Naive B cell (primary cell): Measurements from ENCODE around the gene ATG4C. TPM values are rescaled to one million over a fixed set of nuclear protein-coding genes. Genes with fewer than 3 reads are reported as not detected.
"Not testable (repeated sequence)": the region's sequence is repeated elsewhere in the genome, so short reads cannot be mapped to it uniquely, and the experiment has no call there.

ENCODE experiments used
- ATAC-seq, 2 donors: fragments of 150-1000 bp; cut with Tn5 transposase; 2 replicates each; pipeline ENCODE4 v1.10.0; 2021; ENCODE audit warnings: low read depth in 2 of 2, mild to moderate bottlenecking in 2 of 2, moderate library complexity in 2 of 2
- DNase-seq: peaks from one replicate; pipeline ENCODE4 v3.0.0; 2022
- H3K27ac Mint-ChIP-seq, 6 donors: one replicate each; pipeline ENCODE4 v1.8.0; 2020 to 2022; ENCODE audit warnings: mild to moderate bottlenecking in 6 of 6, mixed read lengths in 6 of 6, moderate library complexity in 5 of 6, inconsistent platforms in 2 of 6
- H3K27me3 Mint-ChIP-seq, 3 donors: one replicate each; pipeline ENCODE4 v1.8.0; 2021 to 2022; ENCODE audit warnings: mixed read lengths in 3 of 3, mild to moderate bottlenecking in 1 of 3
- H3K36me3 Mint-ChIP-seq, 2 donors: one replicate each; pipeline ENCODE4 v1.8.0; 2020 to 2022; ENCODE audit warnings: mixed read lengths in 2 of 2, inconsistent platforms in 1 of 2, mild to moderate bottlenecking in 1 of 2
- H3K4me1 Mint-ChIP-seq, 3 donors: one replicate each; pipeline ENCODE4 v1.8.0; 2020 to 2022; ENCODE audit warnings: mixed read lengths in 3 of 3, inconsistent platforms in 1 of 3, mild to moderate bottlenecking in 1 of 3, moderate library complexity in 1 of 3
- H3K4me3 Mint-ChIP-seq, 8 donors: one replicate each; pipeline ENCODE4 v1.8.0; 2020 to 2022; ENCODE audit warnings: mild to moderate bottlenecking in 8 of 8, mixed read lengths in 8 of 8, moderate library complexity in 8 of 8, inconsistent platforms in 2 of 8
- H3K9me3 Mint-ChIP-seq, 7 donors: one replicate each; pipeline ENCODE4 v1.8.0; 2020 to 2022; ENCODE audit warnings: mixed read lengths in 7 of 7, mild to moderate bottlenecking in 5 of 7, inconsistent platforms in 2 of 7, moderate library complexity in 1 of 7
- polyA plus RNA-seq, 6 donors: library from polyadenylated mRNA; unstranded; fragments of 300-500 nt; fragmentation: Illumina TruSeq; gene quantifications; one replicate each; pipeline ENCODE4 v1.2.3, GENCODE V29; 2021; ENCODE audit warnings: low read depth in 6 of 6

ATG4C gene, protein sequence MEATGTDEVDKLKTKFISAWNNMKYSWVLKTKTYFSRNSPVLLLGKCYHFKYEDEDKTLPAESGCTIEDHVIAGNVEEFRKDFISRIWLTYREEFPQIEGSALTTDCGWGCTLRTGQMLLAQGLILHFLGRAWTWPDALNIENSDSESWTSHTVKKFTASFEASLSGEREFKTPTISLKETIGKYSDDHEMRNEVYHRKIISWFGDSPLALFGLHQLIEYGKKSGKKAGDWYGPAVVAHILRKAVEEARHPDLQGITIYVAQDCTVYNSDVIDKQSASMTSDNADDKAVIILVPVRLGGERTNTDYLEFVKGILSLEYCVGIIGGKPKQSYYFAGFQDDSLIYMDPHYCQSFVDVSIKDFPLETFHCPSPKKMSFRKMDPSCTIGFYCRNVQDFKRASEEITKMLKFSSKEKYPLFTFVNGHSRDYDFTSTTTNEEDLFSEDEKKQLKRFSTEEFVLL
- polyA plus RNA-seq, result 10 to 100 TPM; 28.9 to 63.5 (median 38.2) TPM

DNA sequence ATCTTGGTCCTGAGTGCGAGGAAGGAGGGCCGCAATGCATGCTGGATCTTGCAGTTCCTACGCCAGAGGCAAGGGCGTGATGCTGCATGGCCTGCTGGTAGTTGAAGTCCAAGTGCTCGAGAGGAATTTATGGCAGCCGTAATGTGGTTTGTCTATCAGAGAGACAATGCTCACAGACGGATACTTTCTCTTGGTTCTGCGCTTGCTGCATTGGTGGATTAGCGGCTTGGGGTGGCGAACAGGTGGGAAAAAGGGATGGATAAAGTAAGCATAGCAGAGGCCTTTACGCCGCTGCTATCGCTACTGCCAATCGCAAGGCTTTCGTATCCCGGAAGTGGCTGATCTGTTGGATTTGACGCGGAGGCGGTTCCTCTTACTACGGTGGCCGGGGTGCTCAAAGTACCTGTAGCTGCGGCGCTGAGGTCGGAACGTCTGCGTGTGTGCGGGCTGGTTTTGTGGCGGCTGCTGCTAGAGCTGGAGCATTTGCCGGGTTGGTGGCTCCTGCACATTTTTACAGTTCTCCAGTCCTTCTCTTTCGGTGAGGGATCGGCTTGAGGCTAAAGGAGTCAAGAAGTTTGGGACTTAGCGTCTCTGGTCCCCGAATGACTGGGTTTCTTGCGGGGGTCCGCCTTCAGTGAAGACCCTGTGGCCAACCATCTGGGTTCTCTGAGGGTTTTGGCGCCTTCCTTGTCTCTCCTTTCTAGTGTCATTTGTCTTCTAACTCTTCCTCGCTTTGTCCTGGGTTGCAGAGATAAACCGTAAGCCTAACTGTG lies at the start of gene ATG4C:
Gene ATG4C (plus strand): TSS at position 397 of the 773 bp plus-strand sequence. CDS start 19,655 bp downstream, outside the sequence.
- no peaks in the 10 kb centered on the region for H3K27me3 Mint-ChIP-seq
- ATAC-seq, result peak; percentile 92 to 95
- DNase-seq, result peak; percentile 95
- H3K27ac Mint-ChIP-seq, result no peak within 1 kb of the TSS
- H3K9me3 Mint-ChIP-seq, result no peaks in the 10 kb centered on the region
- H3K4me3 Mint-ChIP-seq, result peak within 1 kb of the TSS in 1 of 8 donors; percentile 85
- no peaks in the 10 kb centered on the region for H3K36me3 Mint-ChIP-seq
- H3K4me1 Mint-ChIP-seq, result peaks cover 10 to 24% (median 23%) of the 10 kb centered on the region in 3 donors

DNA sequence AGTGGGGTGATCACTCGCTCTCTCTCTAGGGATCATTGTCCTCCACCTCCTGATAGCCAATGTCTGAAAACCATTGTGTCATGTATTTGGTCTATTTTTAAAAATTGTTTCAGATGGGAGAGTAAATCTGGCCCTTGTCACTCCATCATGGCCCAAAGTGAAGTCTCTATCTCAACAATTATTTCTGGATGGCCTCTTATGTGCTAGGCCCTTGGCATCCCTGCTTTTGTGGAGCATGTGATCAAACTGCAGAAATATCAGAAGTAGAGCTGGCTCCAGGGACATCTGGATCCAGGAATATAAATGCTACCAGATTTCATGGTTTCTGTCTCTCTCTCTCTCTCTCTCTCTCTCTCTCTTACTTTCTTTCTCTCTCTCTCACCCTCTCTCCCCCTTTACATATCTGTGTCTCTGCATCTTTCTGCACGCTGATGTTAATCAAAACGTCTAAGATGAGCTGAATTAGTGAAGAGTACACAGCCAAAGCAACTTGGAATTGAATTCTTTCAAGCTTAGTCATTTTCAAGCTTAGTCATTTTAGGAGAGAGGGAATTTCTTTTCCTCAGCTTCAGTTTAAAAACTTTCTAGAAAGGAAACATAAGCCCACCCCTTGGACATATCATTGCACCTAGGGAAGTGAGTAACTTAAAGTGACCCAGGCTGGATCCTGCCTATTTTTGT lies 48.3 kb upstream of the ATG4C start:
- Mint-ChIP-seq H3K4me3 (no peak overlapping the region), H3K27me3 (peaks cover 0 to 6% (median 0%) of the 10 kb centered on the region in 3 donors), H3K27ac (peak overlapping the region in 2 of 6 donors; percentile 51 to 63), H3K9me3 (no peaks in the 10 kb centered on the region), H3K36me3 (no peaks in the 10 kb centered on the region), H3K4me1 (no peaks in the 10 kb centered on the region)
- DNase-seq (no peak), ATAC-seq (no peak)

DNA sequence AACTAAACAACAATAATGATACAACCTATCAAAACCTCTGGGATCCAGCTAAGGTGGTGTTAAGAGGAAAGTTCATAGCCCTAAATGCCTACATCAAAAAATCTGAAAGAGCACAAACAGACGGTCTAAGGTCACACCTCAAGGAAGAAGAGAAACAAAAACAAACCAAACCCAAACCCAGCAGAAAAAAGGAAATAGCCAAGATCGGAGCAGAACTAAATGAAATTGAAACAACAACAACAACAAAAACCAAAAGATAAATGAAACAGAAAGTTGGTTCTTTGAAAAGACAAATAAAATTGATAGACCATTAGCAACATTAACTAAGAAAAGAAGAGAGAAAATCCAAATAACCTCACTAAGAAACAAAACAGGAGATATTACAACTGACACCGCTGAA lies 43.2 kb upstream of the ATG4C start:
- H3K9me3 Mint-ChIP-seq, H3K36me3 Mint-ChIP-seq, H3K4me3 Mint-ChIP-seq, ATAC-seq, H3K27me3 Mint-ChIP-seq, H3K4me1 Mint-ChIP-seq, DNase-seq: not testable (repeated sequence)
- H3K27ac Mint-ChIP-seq, result peak overlapping the region in 1 of 6 donors; percentile 48

DNA sequence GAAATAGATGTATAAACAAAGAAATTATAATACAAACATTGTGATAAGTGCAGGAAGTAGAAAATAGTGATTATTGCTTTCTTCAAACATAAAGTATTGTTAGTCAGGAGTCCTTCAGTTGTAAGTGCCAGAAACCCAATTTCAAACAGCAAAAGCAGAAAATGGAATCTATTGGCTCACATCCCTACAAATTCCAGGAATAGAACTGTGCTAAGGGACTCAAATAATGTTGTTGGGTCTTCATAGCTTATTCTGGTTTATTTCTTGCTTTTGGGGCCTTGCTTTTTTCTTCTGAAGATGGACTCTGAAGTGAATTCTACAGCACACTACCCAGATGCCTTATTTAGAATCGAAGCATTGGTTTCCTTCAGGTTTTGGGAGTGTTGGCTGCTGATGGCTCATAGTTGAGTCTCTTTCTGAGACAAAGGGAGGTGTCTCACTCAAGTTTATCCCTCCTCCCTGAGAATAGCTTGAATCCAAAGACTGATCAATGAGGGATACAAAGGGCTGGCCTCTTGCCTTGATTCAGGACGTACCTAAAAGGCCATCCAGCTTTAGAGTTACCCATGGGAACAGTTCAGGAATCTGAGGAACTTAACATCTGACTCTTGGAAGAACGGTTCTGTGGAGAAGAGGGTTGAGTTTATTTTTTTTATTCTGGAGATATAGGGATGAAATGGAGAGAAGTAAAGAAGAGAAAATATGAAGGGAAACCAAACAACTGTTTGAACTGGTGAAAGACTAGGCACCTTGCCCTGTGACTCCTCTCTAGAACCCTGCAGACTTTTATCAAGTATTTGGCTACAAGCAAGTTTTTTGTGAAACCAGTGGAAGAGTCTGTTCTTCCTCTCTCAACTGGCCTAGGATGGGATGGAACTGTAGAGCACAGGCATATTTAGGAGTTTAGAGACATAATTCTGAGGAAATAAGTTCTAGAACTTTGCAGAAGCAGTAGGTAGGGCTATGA lies 39.0 kb upstream of the ATG4C start:
- Mint-ChIP-seq H3K9me3 (peaks cover 0 to 5% (median 0%) of the 10 kb centered on the region in 7 donors), H3K36me3 (no peaks in the 10 kb centered on the region), H3K4me3 (no peak overlapping the region), H3K4me1 (no peaks in the 10 kb centered on the region), H3K27me3 (peaks cover 0 to 4% (median 0%) of the 10 kb centered on the region in 3 donors), H3K27ac (no peak overlapping the region)
- no peak for ATAC-seq
- no peak for DNase-seq

DNA sequence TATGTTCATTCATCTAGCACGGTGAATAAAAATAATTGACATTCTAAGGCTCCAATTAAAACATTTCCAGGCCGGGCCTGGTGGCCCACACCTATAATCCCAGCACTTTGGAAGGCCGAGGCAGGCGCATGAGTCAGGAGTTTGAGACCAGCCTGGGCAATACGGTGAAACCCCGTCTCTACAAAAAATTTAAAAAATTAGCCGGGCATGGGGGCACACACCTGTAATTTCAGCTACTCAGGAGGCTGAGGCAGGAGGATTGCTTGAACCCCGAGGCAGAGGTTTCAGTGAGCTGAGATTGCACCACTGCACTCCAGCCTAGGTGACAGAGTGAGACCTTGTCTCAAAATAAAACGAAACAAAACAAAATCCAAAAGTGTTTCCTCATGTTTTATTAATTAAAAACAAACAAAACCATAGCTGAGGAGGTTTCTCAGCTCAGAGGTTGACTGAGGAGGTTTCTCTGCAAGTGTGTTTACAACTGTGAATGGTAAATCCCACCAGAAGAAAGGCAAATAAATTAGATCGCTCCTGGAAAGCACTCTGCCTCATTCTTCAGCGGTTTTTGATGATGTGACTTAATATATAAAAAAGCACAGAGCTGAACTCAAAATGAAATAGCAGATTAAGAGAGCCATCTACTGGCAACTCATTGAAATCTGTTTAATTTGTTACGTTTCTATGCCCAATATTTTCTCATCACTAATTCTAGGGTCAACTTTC lies 37.7 kb upstream of the ATG4C start:
- ATAC-seq (no peak), DNase-seq (peak; percentile 29)
- Mint-ChIP-seq H3K27ac (no peak overlapping the region), H3K9me3 (peaks cover 0 to 5% (median 0%) of the 10 kb centered on the region in 7 donors), H3K4me1 (no peaks in the 10 kb centered on the region), H3K36me3 (no peaks in the 10 kb centered on the region), H3K27me3 (no peaks in the 10 kb centered on the region), H3K4me3 (no peak overlapping the region)

DNA sequence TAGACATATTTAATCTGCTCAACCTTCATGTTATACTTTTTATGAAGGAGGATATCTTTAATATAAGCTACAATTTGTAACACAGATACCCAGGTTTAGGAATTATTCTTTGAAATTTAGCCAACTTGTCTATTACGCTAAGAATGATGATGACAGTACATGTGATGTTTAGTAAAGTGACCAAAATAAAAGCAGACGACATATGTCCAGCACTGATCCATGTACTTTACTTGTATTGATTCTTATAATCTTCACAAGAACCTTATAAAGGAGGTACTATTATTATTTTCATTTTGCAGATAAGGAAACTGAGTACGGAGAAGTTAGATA lies 37.2 kb upstream of the ATG4C start:
- no peak overlapping the region for H3K27ac Mint-ChIP-seq

DNA sequence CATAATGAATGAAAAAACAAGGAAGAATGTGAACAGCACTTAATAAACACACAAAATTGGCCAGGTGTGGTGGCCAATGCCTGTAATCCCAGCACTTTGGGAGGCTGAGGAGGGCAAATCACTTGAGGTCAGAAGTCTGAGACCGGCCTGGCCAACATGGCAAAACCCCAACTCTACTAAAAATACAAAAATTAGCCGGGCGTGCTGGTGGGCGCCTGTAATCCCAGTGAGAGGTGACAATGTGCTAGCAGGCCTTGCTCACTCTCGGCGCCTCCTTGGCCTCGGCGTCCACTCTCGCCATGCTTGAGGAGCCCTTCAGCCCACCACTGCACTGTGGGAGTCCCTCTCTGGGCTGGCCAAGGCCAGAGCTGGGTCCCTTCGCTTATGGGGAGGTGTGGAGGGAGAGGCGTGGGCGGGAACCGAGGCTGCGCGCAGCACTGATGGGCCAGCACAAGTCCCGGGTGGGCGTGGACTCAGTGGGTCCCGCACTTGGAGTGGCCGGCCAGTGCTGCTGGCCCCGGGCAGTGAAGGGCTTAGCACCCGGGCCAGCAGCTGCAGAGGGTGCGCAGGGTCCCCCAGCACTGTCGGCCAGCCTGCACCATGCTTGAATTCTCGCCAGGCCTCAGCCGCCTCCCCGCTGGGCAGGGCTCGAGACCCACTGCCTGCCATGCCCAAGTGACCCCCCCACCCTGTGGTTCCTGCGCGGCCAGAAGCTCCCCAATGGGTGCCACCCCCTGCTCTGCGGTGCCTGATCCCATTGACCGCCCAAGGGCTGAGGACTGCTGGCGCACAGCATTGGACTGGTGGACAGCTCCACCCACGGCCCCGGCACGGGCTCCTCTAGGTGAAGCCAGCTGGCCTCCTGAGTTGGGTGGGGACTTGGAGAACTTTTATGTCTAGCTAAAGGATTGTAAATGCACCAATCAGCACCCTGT lies 30.6 kb upstream of the ATG4C start:
- H3K9me3 Mint-ChIP-seq, result peaks cover 0 to 5% (median 2%) of the 10 kb centered on the region in 7 donors
- no peak for ATAC-seq
- no peaks in the 10 kb centered on the region for H3K4me1 Mint-ChIP-seq

More for the DNA sequence above, 37.2 kb upstream of the ATG4C start:
- Mint-ChIP-seq H3K4me1 (no peaks in the 10 kb centered on the region), H3K4me3 (no peak overlapping the region), H3K9me3 (peaks cover 0 to 5% (median 0%) of the 10 kb centered on the region in 7 donors), H3K27me3 (no peaks in the 10 kb centered on the region), H3K36me3 (no peaks in the 10 kb centered on the region)
- ATAC-seq (no peak), DNase-seq (no peak)

DNA sequence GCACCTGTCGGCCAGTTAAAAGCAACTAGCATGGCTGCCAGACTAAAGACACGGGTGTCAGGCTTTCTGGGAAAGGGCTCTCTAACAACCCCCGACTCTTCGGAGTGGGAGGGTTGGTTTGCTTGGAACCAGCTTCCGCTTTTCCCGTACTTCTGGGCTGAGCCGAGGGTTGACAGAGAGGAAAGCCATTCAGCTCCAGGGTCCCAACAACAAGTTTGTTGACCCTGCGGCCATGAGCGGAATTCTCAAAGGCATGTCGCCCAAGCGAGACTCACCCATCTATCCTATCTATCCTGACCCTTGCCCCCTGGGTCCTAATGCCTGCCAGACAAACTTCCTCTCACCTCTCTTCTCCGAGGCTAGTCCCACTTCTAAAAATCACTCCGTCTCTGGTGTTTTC lies 29.0 kb upstream of the ATG4C start:
- not testable (repeated sequence) for H3K4me3 Mint-ChIP-seq, H3K9me3 Mint-ChIP-seq, H3K36me3 Mint-ChIP-seq, H3K27me3 Mint-ChIP-seq, H3K27ac Mint-ChIP-seq, ATAC-seq, DNase-seq
- peaks cover 6 to 12% (median 10%) of the 10 kb centered on the region in 3 donors for H3K4me1 Mint-ChIP-seq

More for the DNA sequence above, 30.6 kb upstream of the ATG4C start:
- Mint-ChIP-seq H3K27ac (peak overlapping the region in 1 of 6 donors; percentile 51), H3K4me3 (no peak overlapping the region), H3K36me3 (no peaks in the 10 kb centered on the region), H3K27me3 (no peaks in the 10 kb centered on the region)
- no peak for DNase-seq

DNA sequence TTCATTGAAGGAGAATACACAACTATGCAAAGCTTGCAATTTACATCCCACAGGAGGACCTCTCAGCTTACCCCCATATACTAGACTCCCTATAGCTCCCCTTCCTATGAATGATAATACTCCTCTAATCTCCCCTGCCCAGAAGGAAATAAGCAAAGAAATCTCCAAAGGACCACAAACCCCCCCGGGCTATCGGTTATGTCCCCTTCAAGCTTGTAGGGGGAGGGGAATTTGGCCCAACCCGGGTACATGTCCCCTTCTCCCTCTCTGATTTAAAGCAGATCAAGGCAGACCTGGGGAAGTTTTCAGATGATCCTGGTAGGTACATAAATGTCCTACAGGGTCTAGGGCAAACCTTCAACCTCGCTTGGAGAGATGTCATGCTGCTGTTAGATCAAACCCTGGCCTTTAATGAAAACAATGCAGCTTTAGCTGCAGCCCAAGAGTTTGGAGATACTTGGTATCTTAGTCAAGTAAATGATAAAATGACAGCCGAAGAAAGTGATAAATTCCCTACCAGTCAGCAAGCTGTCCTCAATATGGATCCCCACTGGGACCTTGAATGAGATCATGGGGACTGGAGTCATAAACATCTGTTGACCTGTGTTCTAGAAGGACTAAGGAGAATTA lies 27.6 kb upstream of the ATG4C start:
- H3K36me3 Mint-ChIP-seq, H3K4me3 Mint-ChIP-seq, ATAC-seq, H3K27ac Mint-ChIP-seq, H3K9me3 Mint-ChIP-seq, DNase-seq, H3K27me3 Mint-ChIP-seq: not testable (repeated sequence)
- H3K4me1 Mint-ChIP-seq, result peaks cover 6 to 12% (median 10%) of the 10 kb centered on the region in 3 donors

DNA sequence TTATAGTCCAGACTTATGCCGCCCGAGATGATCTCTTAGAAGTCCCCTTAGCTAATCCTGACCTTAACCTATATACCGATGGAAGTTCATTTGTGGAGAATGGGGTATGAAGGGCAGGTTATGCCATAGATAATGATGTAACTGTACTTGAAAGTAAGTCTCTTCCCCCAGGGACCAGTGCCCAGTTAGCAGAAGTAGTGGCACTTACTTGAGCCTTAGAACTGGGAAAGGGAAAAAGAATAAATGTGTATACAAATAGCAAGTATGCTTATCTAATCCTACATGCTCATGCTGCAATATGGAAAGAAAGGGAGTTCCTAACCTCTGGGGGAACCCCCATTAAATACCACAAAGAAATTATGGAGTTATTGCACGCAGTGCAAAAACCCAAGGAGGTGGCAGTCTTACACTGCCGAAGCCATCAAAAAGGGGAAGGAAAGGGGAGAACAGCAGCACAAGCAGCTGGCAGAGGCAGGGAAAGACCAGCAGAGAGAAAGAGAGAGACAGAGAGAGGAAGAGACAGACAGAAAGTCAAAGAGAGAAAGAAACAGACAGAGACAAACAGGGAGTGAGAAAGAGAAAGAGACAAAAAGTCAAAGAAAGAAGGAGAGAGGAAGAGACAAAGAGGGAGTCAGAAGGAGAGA lies 24.6 kb upstream of the ATG4C start:
- peak; percentile 9 for DNase-seq
- ATAC-seq, H3K36me3 Mint-ChIP-seq, H3K9me3 Mint-ChIP-seq, H3K27me3 Mint-ChIP-seq: not testable (repeated sequence)
- Mint-ChIP-seq H3K27ac (peak overlapping the region in 5 of 6 donors; percentile 5 to 72 (median 56)), H3K4me1 (peaks cover 6 to 12% (median 10%) of the 10 kb centered on the region in 3 donors), H3K4me3 (peak overlapping the region in 3 of 8 donors; percentile 7 to 10 (median 9))
